PC-9 (cell line): ENCODE measurements around the gene LSM11. TPM values are rescaled to one million over a fixed set of nuclear protein-coding genes. Genes with fewer than 3 reads are reported as not detected.

Experiments
- BruUV-seq: library from RNA; stranded (reverse); fragments of 400-500 nt; replicated peaks from 2 replicates; lab custom pipeline; 2021; lab: Mats Ljungman, UMichigan
- CTCF ChIA-PET: fragments of 300-600 bp; sonication (Branson Sonifier 250); formaldehyde crosslinking; loops from one replicate; lab custom pipeline; 2022; ENCODE audit warnings: antibody characterized with exemption; lab: Charles Lee
- POLR2A ChIA-PET: fragments of 300-600 bp; sonication (Branson Sonifier 250); formaldehyde crosslinking; loops from one replicate; lab custom pipeline; 2022; ENCODE audit warnings: antibody characterized with exemption; ENCODE audit not compliant: unreplicated experiment; lab: Charles Lee
- DNase-seq, 2 experiments: peaks; one replicate each; pipeline versions ENCODE4 v3.0.0 to v3.0.0-alpha.2; 2015 to 2022; ENCODE audit warnings: mixed read lengths in 1 of 2
- H2AFZ ChIP-seq: fragments of 200-600 bp; sonication (generic); 2 replicates; pipeline ENCODE4 v1.8.1; 2017; ENCODE audit warnings: antibody characterized with exemption
- H3F3A ChIP-seq: fragments of 200-600 bp; sonication (generic); 2 replicates; pipeline ENCODE4 v1.8.1; 2017; ENCODE audit warnings: antibody characterized with exemption, mild to moderate bottlenecking, low read depth; ENCODE audit not compliant: insufficient read depth
- H3K27ac ChIP-seq: fragments of 200-600 bp; sonication (generic); 2 replicates; pipeline ENCODE4 v1.6.1; 2016; ENCODE audit warnings: mixed run types
- H3K27me3 ChIP-seq: fragments of 200-600 bp; sonication (generic); 2 replicates; pipeline ENCODE4 v1.6.1; 2016; ENCODE audit warnings: low read depth, mixed run types; ENCODE audit not compliant: insufficient read depth
- H3K36me3 ChIP-seq: fragments of 200-600 bp; sonication (generic); 2 replicates; pipeline ENCODE4 v1.6.1; 2016; ENCODE audit warnings: low read depth, mixed run types
- H3K4me1 ChIP-seq: fragments of 200-600 bp; sonication (generic); replicated peaks from 2 replicates; pipeline ENCODE4 v1.6.1; 2016; ENCODE audit warnings: mixed run types; ENCODE audit not compliant: insufficient read depth
- H3K4me2 ChIP-seq: fragments of 200-600 bp; sonication (generic); 2 replicates; pipeline ENCODE4 v1.6.1; 2017; ENCODE audit warnings: mixed run types
- H3K4me3 ChIP-seq: fragments of 200-600 bp; sonication (generic); 2 replicates; pipeline ENCODE4 v1.6.1; 2016; ENCODE audit warnings: mixed run types
- H3K79me2 ChIP-seq: fragments of 200-600 bp; sonication (generic); 2 replicates; pipeline ENCODE4 v1.6.1; 2017; ENCODE audit warnings: low read depth, mixed run types
- H3K9me2 ChIP-seq: fragments of 200-600 bp; sonication (generic); 2 replicates; pipeline ENCODE4 v1.8.1; 2017; ENCODE audit warnings: mild to moderate bottlenecking; ENCODE audit not compliant: insufficient read depth
- H3K9me3 ChIP-seq: fragments of 200-600 bp; sonication (generic); 2 replicates; pipeline ENCODE4 v1.8.1; 2016; ENCODE audit warnings: low read depth; ENCODE audit not compliant: insufficient read depth
- H4K20me1 ChIP-seq: fragments of 200-600 bp; sonication (generic); 2 replicates; pipeline ENCODE4 v1.8.1; 2017; ENCODE audit not compliant: insufficient read depth
- CTCF ChIP-seq: fragments of 200-600 bp; sonication (generic); conservative IDR thresholded peaks from 2 replicates; pipeline ENCODE4 v1.6.1; 2017; ENCODE audit warnings: mixed run types, antibody characterized with exemption, mild to moderate bottlenecking, moderate library complexity
- EZH2 ChIP-seq: fragments of 200-600 bp; sonication (generic); IDR thresholded peaks from 2 replicates; pipeline ENCODE4 v1.8.0; 2017; ENCODE audit warnings: antibody characterized with exemption, low read depth
- intact Hi-C: fragments of 100-400 bp; cut with micrococcal nuclease; formaldehyde crosslinking; loops from one replicate; pipeline ENCODE4 v1.10.0; 2022; ENCODE audit not compliant: unreplicated experiment
- total RNA-seq: library from RNA; stranded (reverse); gene quantifications from 2 replicates; pipeline ENCODE4 v1.2.3, GENCODE V29; 2021

Gene LSM11
- total RNA-seq, 1 experiment from 2014 or later, result 1.9 TPM

GRCh38 chr5:157808043-157808442 lies 64.5 kb downstream of the LSM11 start:
- Histone ChIP-seq H4K20me1 (peaks cover 25% of the 10 kb centered on the region), H3K27me3 (no peaks in the 10 kb centered on the region), H3K79me2 (no peaks in the 10 kb centered on the region), H3K9me3 (no peaks in the 10 kb centered on the region), H3K4me3 (no peak overlapping the region), H3K4me1 (no peaks in the 10 kb centered on the region), H3F3A (peaks cover 4% of the 10 kb centered on the region; the same call in 1 of the 2 replicates), H2AFZ (no peak overlapping the region), H3K4me2 (no peak overlapping the region), H3K36me3 (peaks cover 56% of the 10 kb centered on the region), H3K27ac (no peak overlapping the region), H3K9me2 (no peaks in the 10 kb centered on the region)
- no peak for TF ChIP-seq CTCF
- no peak for TF ChIP-seq EZH2
- no TSS peak for BruUV-seq
- POLR2A ChIA-PET, result no interaction called here
- CTCF ChIA-PET, result no interaction called here
- no peak for DNase-seq
- intact Hi-C loops, result no loop called here

Other genes with a start within 250 kb of the LSM11 start
- gene ADAM19, start 167.9 kb upstream of the LSM11 start, total RNA-seq, result 7.6 and 9.3 TPM in 2 replicates
- gene SOX30, start 91.3 kb upstream of the LSM11 start, total RNA-seq, result 0.11 TPM in 1 of 2 replicates, not detected in the other
- not detected in 2 replicates for gene C5orf52, start 72.2 kb upstream of the LSM11 start, total RNA-seq
- 20.9 and 25.3 TPM in 2 replicates for gene THG1L, start 12.3 kb upstream of the LSM11 start, total RNA-seq
- gene CLINT1, start 115.4 kb downstream of the LSM11 start, total RNA-seq, result 79.7 and 95.8 TPM in 2 replicates